ENCODE data around the gene CORO2A. TPM values are rescaled to one million over a fixed set of nuclear protein-coding genes. Genes with fewer than 3 reads are reported as not detected.

Gene CORO2A
- total RNA-seq, 1 donor from 2014 or later = 1.4 TPM

- peak; percentile 91 for DNase-seq
- peaks cover 38% of the 10 kb centered on the region for H3K4me1 Mint-ChIP-seq
- H3K36me3 Mint-ChIP-seq (ENCODE audit: low read depth) = peaks cover 19% of the 10 kb centered on the region
- H3K4me3 Mint-ChIP-seq = peak overlapping the region; percentile 52
- intact Hi-C loops (cut with micrococcal nuclease) = loop anchor here (1.0 to 2.0 kb wide), 5 partner anchors 22 to 189 kb away; partner anchors contain the start of genes TBC1D2 and TRIM14
- no peaks in the 10 kb centered on the region for H3K9me3 Mint-ChIP-seq
- H3K27ac Mint-ChIP-seq = peak overlapping the region; percentile 89
- H3K27me3 Mint-ChIP-seq = no peaks in the 10 kb centered on the region
Observed at GRCh38 chr9:98074115-98074990, 118.1 kb downstream of the CORO2A start.

- H3K9me3 Mint-ChIP-seq = no peaks in the 10 kb centered on the region
- no peak overlapping the region for H3K27ac Mint-ChIP-seq
- H3K36me3 Mint-ChIP-seq (ENCODE audit: low read depth) = peaks cover 11% of the 10 kb centered on the region
- H3K27me3 Mint-ChIP-seq = no peaks in the 10 kb centered on the region
- intact Hi-C loops (cut with micrococcal nuclease) = no loop called here
- H3K4me3 Mint-ChIP-seq = no peak overlapping the region
- H3K4me1 Mint-ChIP-seq = peaks cover 29% of the 10 kb centered on the region
- DNase-seq = no peak
Observed at GRCh38 chr9:98071737-98072136, 120.7 kb downstream of the CORO2A start.

Other genes with a start within 250 kb of the CORO2A start
- gene ANP32B, start 209.3 kb downstream of the CORO2A start, total RNA-seq = 332 and 333 TPM in 2 replicates
- 54.0 and 57.1 TPM in 2 replicates for gene NANS, start 135.9 kb downstream of the CORO2A start, total RNA-seq
- gene TRIM14, start 73.4 kb downstream of the CORO2A start, total RNA-seq = 47.3 and 47.8 TPM in 2 replicates
- 1.6 and 1.8 TPM in 2 replicates for gene TBC1D2, start 63.0 kb upstream of the CORO2A start, total RNA-seq

All from activated CD4-positive, alpha-beta T cell treated with anti-CD3 and anti-CD28 coated beads, Interleukin-2, amount 10 ng/mL, durations not matched to agents 24 days and 14 days (primary cell).